ENCODE results near the gene AMER3. TPM values are rescaled to one million over a fixed set of nuclear protein-coding genes. Genes with fewer than 3 reads are reported as not detected.

AMER3 gene
- total and polyA plus RNA-seq, 2 of the 8 experiments (the other 6 are each of a cell fraction or from before 2014, with no cell fraction given): 0.15 to 0.19 TPM

DNA sequence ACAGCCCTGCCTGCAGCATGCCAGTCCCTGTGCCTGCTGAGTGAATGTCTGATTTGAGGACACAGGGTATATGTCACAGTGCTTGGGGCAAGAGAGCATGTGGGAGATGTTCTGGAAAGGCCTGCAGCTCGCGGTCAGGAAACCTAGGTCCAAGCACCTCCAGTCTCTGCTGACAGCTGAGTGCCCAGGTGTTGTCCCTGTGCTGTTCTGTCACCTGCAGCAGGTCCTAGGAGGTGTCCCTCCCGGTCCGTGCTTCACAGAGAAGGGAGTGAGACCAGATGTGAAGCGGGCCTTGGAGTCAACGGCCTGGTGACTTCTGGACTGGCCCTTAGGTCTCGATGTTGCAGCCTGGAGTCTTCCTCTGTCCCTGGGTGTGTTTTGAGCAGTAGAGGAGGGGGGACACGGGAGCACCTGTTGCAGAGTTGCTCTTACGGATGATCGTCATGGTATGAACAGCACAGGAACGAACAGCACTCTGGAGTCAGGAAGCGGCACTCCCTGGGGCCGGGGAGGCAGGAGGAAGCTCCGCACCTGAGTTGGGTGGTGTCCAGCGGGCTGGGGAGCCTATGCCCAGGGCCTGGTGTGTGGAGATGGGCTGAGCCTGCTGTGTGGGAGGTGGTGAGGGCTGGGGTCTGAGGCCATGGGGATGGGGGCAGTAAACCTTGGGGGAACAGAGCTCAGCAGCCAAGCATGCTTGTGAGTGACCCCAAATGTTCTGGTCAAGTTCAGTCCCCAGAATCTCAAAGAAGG is 59.8 kb downstream of the AMER3 start:
- no peak overlapping the region for H3K18ac ChIP-seq (ENCODE audit: extremely low read depth, low read length)
- TF ChIP-seq KDM1A (IDR thresholded peaks at IDR 0.05; ENCODE audit: borderline replicate concordance, low read length) (no peak), BRCA1 (IDR thresholded peaks at IDR 0.05; ENCODE audit: low read depth, low read length) (no peak), POLR2A (IDR thresholded peaks at IDR 0.05; ENCODE audit: control extremely low read depth in 1 of 2, low read depth in 2 of 2, low read length in 2 of 2) (no peak), POU5F1 (IDR thresholded peaks at IDR 0.05; ENCODE audit: low read depth, low read length) (no peak), HDAC2 (IDR thresholded peaks at IDR 0.05; ENCODE audit: borderline replicate concordance in 1 of 2, low read depth in 2 of 2, low read length in 2 of 2) (no peak), SP1 (IDR thresholded peaks at IDR 0.05; ENCODE audit: low read depth, low read length) (no peak), JUN (IDR thresholded peaks at IDR 0.05; ENCODE audit: low read depth, low read length) (no peak), SP4 (IDR thresholded peaks at IDR 0.05; ENCODE audit: low read length) (no peak), SIN3A (conservative IDR thresholded peaks at IDR 0.05 in 1 of 2, IDR thresholded peaks at IDR 0.05 in 1 of 2; ENCODE audit: low read depth in 1 of 2, low read length in 2 of 2) (no peak), EZH2 (IDR thresholded peaks at IDR 0.05; ENCODE audit: low read depth, low read length, severe bottlenecking) (no peak), RBBP5 (IDR thresholded peaks at IDR 0.05; ENCODE audit: borderline replicate concordance, low read depth, low read length) (no peak)
- TF ChIP-seq, protein P1, sequence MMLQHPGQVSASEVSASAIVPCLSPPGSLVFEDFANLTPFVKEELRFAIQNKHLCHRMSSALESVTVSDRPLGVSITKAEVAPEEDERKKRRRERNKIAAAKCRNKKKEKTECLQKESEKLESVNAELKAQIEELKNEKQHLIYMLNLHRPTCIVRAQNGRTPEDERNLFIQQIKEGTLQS (IDR thresholded peaks at IDR 0.05; ENCODE audit: insufficient read depth, low read depth, low read length): no peak

More for the DNA sequence above, 59.8 kb downstream of the AMER3 start:
- Histone ChIP-seq H2BK15ac (ENCODE audit: low read length) (0 out of 2 replicates have a peak overlapping the region, but pooled peaks have one; percentile 31), H3K23ac (ENCODE audit: insufficient read length) (no peak overlapping the region), H3K4me2 (ENCODE audit: insufficient read depth in 1 of 2, low read depth in 2 of 2, low read length in 2 of 2) (no peak overlapping the region), H4K91ac (replicated peaks; ENCODE audit: insufficient read length, low read length) (no peak overlapping the region), H3K4me3 (ENCODE audit: extremely low read depth in 1 of 4, insufficient read depth in 2 of 4, low read depth in 3 of 4, low read length in 4 of 4) (no peak overlapping the region), H3K27me3 (replicated peaks in 1 of 4; ENCODE audit: control insufficient read depth in 3 of 4, extremely low read depth in 1 of 4, insufficient read depth in 3 of 4, low read length in 3 of 4) (no peaks in the 10 kb centered on the region), H3K4me1 (replicated peaks in 1 of 4; ENCODE audit: control insufficient read depth in 3 of 4, insufficient read depth in 4 of 4, low read length in 3 of 4) (peaks cover 0 to 9% (median 8%) of the 10 kb centered on the region in 4 experiments; a peak in 6 of 7 replicates), H4K20me1 (replicated peaks in 1 of 2; ENCODE audit: control insufficient read depth in 1 of 2, insufficient read depth in 2 of 2, low read length in 2 of 2) (no peaks in the 10 kb centered on the region), H3K36me3 (ENCODE audit: control insufficient read depth in 2 of 4, insufficient read depth in 4 of 4, low read length in 3 of 4) (no peaks in the 10 kb centered on the region), H2AFZ (ENCODE audit: low read length) (no peak overlapping the region; the same call in 1 of the 2 replicates), H3K27ac (ENCODE audit: low read depth, low read length) (no peak overlapping the region), H3K79me2 (ENCODE audit: control insufficient read depth in 1 of 2, insufficient read depth in 2 of 2, low read length in 2 of 2) (no peaks in the 10 kb centered on the region), H2BK120ac (replicated peaks; ENCODE audit: low read depth, low read length) (no peak overlapping the region), H3K56ac (replicated peaks; ENCODE audit: insufficient read length, low read depth, low read length) (no peak overlapping the region), H2AK5ac (ENCODE audit: low read depth, low read length) (no peak overlapping the region), H3K9me3 (ENCODE audit: insufficient read depth in 2 of 2, low read depth in 1 of 2, low read length in 1 of 2) (no peaks in the 10 kb centered on the region), H3K14ac (ENCODE audit: insufficient read length) (no peak overlapping the region), H2BK20ac (ENCODE audit: low read length) (no peak overlapping the region), H2BK5ac (ENCODE audit: low read depth, low read length) (no peak overlapping the region), H4K8ac (ENCODE audit: extremely low read depth, insufficient read depth, low read length) (no peak overlapping the region; the same call in 1 of the 2 replicates), H4K5ac (ENCODE audit: insufficient read length, low read depth, low read length) (no peak overlapping the region), H3K79me1 (ENCODE audit: low read depth, low read length) (no peaks in the 10 kb centered on the region), H3K9ac (replicated peaks in 1 of 4; ENCODE audit: extremely low read depth in 1 of 4, low read depth in 3 of 4, low read length in 3 of 4) (no peak overlapping the region), H3K4ac (replicated peaks; ENCODE audit: insufficient read length, low read depth, low read length) (no peak overlapping the region), H3K23me2 (ENCODE audit: low read depth, low read length) (no peaks in the 10 kb centered on the region), H2BK12ac (ENCODE audit: low read depth, low read length) (no peak overlapping the region)
- POLR2A ChIA-PET (ENCODE audit: partially characterized antibody): interaction anchor here (0.6 kb wide), 1 partner anchor 10 kb away, joined by 3 read pairs; no protein-coding TSS in a partner anchor
- 86% methylated on average over 15 of the region's 15 CpGs; no CpG with 5 or more reads in 1 of the 2 experiments for WGBS, 2 experiments (ENCODE audit: extremely low coverage in 1 of 2, insufficient coverage in 1 of 2, insufficient read length in 1 of 2, insufficient replicate concordance in 2 of 2, low coverage in 1 of 2, low lambda C conversion rate in 2 of 2, missing lambda C conversion rate in 1 of 2)
- DNase-seq (ENCODE audit: low read depth in 1 of 2, low spot score in 2 of 2): no peak
- CTCF ChIA-PET (ENCODE audit: partially characterized antibody): interaction anchor here (0.6 to 1.4 kb wide), 3 partner anchors 10 to 210 kb away, joined by 3 to 6 read pairs (median 4); no protein-coding TSS in a partner anchor
- no peak for FAIRE-seq

All from H1 (cell line).